Muscle layer of duodenum (tissue), 2 donors: Measurements from ENCODE around the gene BICDL1.
"Not testable (repeated sequence)": the region's sequence is repeated elsewhere in the genome, so short reads cannot be mapped to it uniquely, and the experiment has no call there.

Experiments used
- H3K27ac ChIP-seq: one replicate; pipeline ENCODE4 v1.7.0; 2013; ENCODE audit warnings: mild to moderate bottlenecking, low read length
- H3K27me3 ChIP-seq: one replicate; pipeline ENCODE4 v1.7.0; 2013; ENCODE audit warnings: low read depth, mild to moderate bottlenecking, control low read depth, low read length
- H3K36me3 ChIP-seq, 2 donors: one replicate each; pipeline ENCODE4 v1.7.0; 2013; ENCODE audit warnings: low read length in 2 of 2, control low read depth in 1 of 2, mild to moderate bottlenecking in 1 of 2; ENCODE audit not compliant: insufficient read depth in 2 of 2, control insufficient read depth in 1 of 2
- H3K4me1 ChIP-seq, 2 donors: one replicate each; pipeline ENCODE4 v1.7.0; 2013; ENCODE audit warnings: low read length in 2 of 2, mild to moderate bottlenecking in 2 of 2, control low read depth in 1 of 2, moderate library complexity in 1 of 2; ENCODE audit not compliant: insufficient read depth in 2 of 2, control insufficient read depth in 1 of 2
- H3K4me3 ChIP-seq, 2 donors: one replicate each; pipeline ENCODE4 v1.7.0; 2013; ENCODE audit warnings: low read length in 2 of 2, low read depth in 1 of 2, mild to moderate bottlenecking in 1 of 2
- H3K9me3 ChIP-seq, 2 donors: one replicate each; pipeline ENCODE4 v1.7.0; 2013; ENCODE audit warnings: low read length in 2 of 2, control low read depth in 1 of 2, mild to moderate bottlenecking in 1 of 2; ENCODE audit not compliant: control insufficient read depth in 1 of 2
- donor health status: healthy.

BICDL1 gene

DNA sequence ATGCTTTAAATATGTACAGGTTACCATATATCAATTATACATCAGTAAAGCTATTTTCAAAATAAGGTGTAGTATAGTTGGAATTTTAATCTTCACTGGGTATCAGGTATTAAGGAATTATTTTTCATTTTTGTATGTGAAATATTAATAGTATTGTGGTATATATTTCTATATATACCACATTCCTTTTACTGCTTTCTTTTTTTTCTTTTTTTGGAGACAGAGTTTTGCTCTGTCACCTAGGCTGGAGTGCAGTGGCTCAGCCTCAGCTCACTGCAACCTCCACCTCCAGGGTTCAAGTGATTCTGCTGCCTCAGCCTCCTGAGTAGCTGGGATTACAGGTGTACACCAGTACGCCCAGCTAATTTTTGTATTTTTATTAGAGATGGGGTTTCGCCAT, 36.6 kb downstream of the BICDL1 start:
- no peak overlapping the region for H3K27ac ChIP-seq
- H3K4me1 ChIP-seq, result no peaks in the 10 kb centered on the region
- H3K9me3 ChIP-seq, result no peaks in the 10 kb centered on the region

DNA sequence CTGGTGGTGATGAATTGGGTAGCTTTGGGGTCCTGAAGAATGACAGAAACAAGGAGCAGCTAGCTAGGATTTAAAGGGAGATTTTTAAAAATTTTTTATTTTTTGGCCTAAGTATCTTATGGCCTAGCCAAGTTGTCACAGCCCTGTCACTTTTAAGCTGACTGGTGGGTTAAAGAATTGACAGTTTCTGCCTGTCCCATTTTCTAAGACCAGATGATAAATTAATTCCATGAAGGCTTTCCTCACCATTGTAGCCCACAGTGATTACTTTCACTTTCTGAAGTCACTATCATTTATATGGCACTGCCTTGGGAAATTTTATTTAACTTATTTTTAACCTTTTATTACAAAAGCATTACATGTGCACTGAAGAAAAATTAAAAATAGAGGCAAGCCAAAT, 43.2 kb downstream of the BICDL1 start:
- Histone ChIP-seq H3K4me1 (no peaks in the 10 kb centered on the region), H3K36me3 (no peaks in the 10 kb centered on the region), H3K9me3 (no peaks in the 10 kb centered on the region), H3K27ac (no peak overlapping the region), H3K27me3 (no peaks in the 10 kb centered on the region), H3K4me3 (no peak overlapping the region)

More for the DNA sequence above, 36.6 kb downstream of the BICDL1 start:
- Histone ChIP-seq H3K27me3 (no peaks in the 10 kb centered on the region), H3K36me3 (no peaks in the 10 kb centered on the region), H3K4me3 (no peak overlapping the region)

DNA sequence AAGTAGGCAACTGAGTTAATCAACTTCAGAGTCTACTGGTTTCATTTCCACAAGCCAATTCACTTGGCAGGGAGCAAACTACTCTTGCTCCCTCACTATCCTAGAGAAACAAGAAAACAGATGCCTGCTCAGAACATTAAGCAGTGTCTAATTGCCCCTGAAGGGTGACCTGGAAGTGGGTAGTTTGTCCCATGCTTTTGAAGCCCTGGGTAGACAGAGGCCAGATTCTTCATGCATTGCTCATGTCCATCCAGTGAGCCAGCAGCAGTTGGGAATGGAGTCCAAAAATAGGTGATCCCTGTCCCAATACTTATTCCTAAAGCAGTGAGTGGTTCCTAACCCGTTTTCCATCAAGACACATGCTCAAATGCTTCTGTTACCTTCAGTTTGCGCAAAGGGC, 48.8 kb downstream of the BICDL1 start:
- H3K36me3 ChIP-seq, result no peaks in the 10 kb centered on the region
- no peaks in the 10 kb centered on the region for H3K4me1 ChIP-seq
- H3K4me3 ChIP-seq, result no peak overlapping the region
- no peak overlapping the region for H3K27ac ChIP-seq
- no peaks in the 10 kb centered on the region for H3K9me3 ChIP-seq
- H3K27me3 ChIP-seq, result no peaks in the 10 kb centered on the region

DNA sequence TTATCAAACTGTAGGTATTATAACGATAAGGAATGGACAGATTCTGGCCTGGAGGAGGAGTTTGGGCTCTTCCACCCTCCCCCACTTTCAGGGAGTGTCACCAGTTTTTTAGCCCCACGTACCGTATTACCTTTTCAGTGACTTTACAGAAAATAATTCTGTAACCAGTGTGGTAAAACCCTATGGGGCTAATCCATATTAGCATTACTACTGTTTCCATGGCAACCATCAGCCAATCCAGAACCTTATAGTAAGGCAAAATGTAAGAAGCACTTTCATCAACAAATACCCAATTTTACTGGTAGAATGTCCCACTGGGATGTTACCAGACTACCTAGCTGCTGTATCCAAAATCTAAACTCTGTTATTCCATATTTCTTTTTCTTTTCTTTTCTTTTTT, 50.7 kb downstream of the BICDL1 start:
- Histone ChIP-seq H3K36me3 (no peaks in the 10 kb centered on the region), H3K27me3 (no peaks in the 10 kb centered on the region), H3K4me1 (no peaks in the 10 kb centered on the region), H3K4me3 (no peak overlapping the region), H3K27ac (no peak overlapping the region), H3K9me3 (peaks cover 0 to 3% of the 10 kb centered on the region in 2 donors)

DNA sequence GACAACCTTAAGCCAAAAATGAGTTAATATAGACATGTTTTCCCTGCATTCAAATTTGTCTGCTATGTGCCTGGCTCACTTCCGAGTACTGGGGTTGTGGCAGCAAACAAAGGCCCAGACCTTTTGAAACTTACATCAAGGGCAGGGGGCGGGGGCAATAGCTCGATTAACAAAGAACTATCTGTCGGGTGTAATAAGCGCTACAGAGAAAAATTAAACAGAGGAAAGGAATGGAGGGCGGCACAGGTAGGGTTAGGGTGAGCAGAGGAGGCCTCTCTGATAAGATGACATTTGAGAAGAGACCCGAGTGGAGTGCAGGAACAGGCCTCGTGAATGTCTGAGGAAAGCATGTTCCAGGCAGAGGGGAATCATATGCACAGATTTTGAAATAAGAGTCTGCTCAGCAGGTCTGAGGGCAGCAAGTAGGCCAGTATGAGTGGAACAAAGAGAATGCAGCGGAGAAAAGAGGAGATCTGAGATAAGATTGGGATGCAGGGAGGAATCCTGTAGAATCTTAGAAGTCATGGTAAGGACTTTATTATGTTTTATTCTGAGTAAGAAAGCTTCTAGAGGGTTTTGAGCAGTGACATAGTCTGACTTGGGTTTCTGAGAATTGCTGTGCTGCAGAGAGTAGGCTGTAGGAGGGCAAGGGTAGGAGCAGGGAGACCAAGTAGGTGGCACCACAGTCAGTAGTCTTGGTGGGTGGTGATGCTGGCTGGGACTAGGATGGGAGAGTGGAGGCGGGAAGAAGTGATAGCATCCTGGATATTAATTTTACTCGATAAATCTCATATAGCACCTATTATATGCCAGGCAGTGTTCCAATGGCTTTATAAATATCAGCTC, 52.6 kb downstream of the BICDL1 start:
- Histone ChIP-seq H3K4me3 (no peak overlapping the region), H3K4me1 (no peaks in the 10 kb centered on the region), H3K36me3 (no peaks in the 10 kb centered on the region), H3K9me3 (peaks cover 0 to 3% of the 10 kb centered on the region in 2 donors), H3K27ac (no peak overlapping the region), H3K27me3 (no peaks in the 10 kb centered on the region)

DNA sequence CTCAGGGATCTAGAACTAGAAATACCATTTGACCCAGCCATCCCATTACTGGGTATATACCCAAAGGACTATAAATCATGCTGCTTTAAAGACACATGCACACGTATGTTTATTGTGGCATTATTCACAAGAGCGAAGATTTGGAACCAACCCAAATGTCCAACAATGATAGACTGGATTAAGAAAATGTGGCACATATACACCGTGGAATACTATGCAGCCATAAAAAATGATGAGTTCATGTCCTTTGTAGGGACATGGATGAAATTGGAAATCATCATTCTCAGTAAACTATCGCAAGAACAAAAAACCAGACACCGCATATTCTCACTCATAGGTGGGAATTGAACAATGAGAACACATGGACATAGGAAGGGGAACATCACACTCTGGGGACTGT, 56.3 kb downstream of the BICDL1 start:
- not testable (repeated sequence) for H3K27me3 ChIP-seq, H3K9me3 ChIP-seq, H3K27ac ChIP-seq, H3K4me3 ChIP-seq, H3K4me1 ChIP-seq, H3K36me3 ChIP-seq

DNA sequence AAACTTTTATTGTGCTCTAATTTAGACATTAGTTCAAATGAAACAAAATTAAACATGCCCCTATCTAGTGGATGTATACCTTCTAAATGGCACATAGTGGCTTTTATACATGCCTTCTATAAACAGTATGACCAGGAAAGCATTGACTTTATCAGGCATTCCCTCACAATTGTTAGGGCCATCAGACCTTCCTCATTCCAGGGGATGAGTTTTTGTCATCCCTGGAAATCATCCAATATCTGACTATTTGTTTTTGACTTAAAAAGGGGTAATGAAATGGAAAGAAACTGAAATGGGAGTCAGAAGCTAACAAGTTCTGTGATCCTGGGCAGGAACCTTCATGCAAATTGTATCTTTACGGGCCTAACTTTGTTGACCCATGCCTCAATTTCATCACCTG, 58.0 kb downstream of the BICDL1 start:
- no peaks in the 10 kb centered on the region for H3K4me1 ChIP-seq
- H3K9me3 ChIP-seq, result peaks cover 0 to 3% of the 10 kb centered on the region in 2 donors
- no peak overlapping the region for H3K27ac ChIP-seq
- no peaks in the 10 kb centered on the region for H3K36me3 ChIP-seq
- no peaks in the 10 kb centered on the region for H3K27me3 ChIP-seq
- H3K4me3 ChIP-seq, result no peak overlapping the region

DNA sequence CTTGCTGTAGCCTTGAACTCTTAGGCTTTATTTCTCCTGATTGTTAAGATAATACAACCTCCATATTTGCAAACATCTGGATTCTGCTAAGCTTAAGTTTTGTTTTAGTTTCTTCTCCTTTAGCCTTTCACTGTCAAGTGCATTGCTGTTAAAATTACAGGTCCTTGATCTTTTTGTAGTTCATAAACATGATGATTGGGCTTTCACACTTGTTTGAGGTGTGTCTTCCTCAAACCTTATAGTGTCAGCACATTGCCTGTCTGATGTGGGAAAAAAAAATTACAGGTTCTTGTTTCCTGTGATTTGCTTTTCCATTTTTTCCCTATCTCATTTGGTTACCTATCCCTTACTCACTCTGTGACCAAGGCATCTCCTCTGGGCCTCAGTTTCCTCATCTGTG, 59.2 kb downstream of the BICDL1 start:
- Histone ChIP-seq H3K4me1 (no peaks in the 10 kb centered on the region), H3K4me3 (no peak overlapping the region), H3K9me3 (peaks cover 0 to 3% of the 10 kb centered on the region in 2 donors), H3K27ac (no peak overlapping the region), H3K36me3 (no peaks in the 10 kb centered on the region), H3K27me3 (no peaks in the 10 kb centered on the region)

DNA sequence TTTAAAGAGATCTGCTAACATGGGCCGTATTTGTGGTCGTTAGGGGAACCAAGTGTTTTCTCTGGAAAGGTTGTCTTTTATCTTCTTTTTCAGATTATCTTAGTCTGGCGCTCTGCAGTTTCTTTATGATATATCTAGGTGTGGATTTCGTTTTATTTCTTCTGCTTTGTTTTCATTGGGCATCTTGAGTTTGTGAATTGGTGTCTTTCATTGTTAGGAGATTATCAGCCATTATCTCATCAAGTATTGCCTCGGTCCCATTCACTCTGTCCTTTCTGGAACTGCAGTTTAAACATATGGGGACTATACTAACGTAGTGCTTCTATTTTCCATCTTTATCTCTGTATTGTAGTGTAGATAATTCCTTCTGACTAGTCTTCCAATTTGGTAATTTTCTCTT, 60.4 kb downstream of the BICDL1 start:
- H3K4me1 ChIP-seq, result no peaks in the 10 kb centered on the region
- no peaks in the 10 kb centered on the region for H3K36me3 ChIP-seq
- H3K27me3 ChIP-seq, result no peaks in the 10 kb centered on the region
- H3K4me3 ChIP-seq, result no peak overlapping the region
- peaks cover 0 to under 1% of the 10 kb centered on the region in 2 donors for H3K9me3 ChIP-seq
- no peak overlapping the region for H3K27ac ChIP-seq

DNA sequence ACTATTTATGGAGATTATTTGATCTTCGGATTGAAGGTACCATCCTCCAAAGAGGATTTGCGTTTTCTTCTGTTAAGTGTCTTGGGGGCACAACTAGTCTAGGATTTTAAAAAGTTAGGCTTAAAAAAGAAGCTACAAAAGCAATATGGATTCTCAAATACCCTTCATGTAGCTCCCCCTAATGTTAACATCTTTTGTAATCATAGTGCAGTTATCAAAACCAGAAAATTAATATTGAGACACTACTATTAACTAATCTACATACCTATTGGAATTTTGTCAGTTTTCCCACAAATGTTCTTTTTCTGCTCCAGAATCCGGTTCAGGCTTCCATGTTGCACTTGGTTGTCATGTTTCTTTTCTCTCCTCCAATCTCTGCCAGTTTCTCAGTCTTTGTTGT, 62.5 kb downstream of the BICDL1 start:
- H3K36me3 ChIP-seq, result no peaks in the 10 kb centered on the region

DNA sequence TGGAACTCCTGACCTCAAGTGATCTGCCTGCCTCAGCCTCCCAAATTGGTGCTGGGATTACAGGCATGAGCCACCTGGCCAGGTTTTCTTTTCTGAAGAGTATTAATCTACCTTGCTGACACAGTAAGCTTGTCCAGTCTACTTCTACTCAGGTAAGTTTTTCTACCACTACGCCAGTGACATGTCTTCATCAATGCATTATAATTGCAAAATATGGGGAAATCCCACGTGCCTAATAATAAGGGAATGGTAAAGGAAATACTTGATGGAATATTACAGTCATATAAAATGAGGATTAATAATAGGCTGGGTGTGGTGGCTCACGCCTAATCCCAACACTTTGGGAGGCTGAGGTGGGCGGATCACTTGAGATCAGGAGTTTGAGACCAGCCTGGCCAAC, 65.3 kb downstream of the BICDL1 start:
- Histone ChIP-seq H3K27ac (no peak overlapping the region), H3K9me3 (no peaks in the 10 kb centered on the region), H3K4me3 (no peak overlapping the region), H3K4me1 (no peaks in the 10 kb centered on the region), H3K36me3 (no peaks in the 10 kb centered on the region), H3K27me3 (no peaks in the 10 kb centered on the region)

More for the DNA sequence above, 62.5 kb downstream of the BICDL1 start:
- Histone ChIP-seq H3K4me3 (no peak overlapping the region), H3K9me3 (no peaks in the 10 kb centered on the region), H3K27ac (no peak overlapping the region), H3K27me3 (no peaks in the 10 kb centered on the region), H3K4me1 (no peaks in the 10 kb centered on the region)
